SK-N-SH (cell line): ENCODE data around the gene DSCAM. TPM values are rescaled to one million over a fixed set of nuclear protein-coding genes. Genes with fewer than 3 reads are reported as not detected.

Experiments
- CTCF ChIA-PET: fragments of 300-600, 350-600 bp; formaldehyde crosslinking; extraction: SDS; loops from one replicate; lab custom pipeline; 2021; lab: Yijun Ruan, JAX
- POLR2A ChIA-PET: fragments of 350-600 bp; sonication (Branson Sonifier 250); formaldehyde crosslinking; extraction: SDS; loops from one replicate; lab custom pipeline; 2020; ENCODE audit warnings: antibody characterized with exemption, inconsistent platforms; lab: Yijun Ruan, JAX
- DNase-seq: peaks from one replicate; pipeline ENCODE4 v3.0.0; 2012
- H2AFZ ChIP-seq: fragments of 200-600 bp; sonication (generic); 2 replicates; pipeline ENCODE4 v1.8.1; 2016; ENCODE audit warnings: antibody characterized with exemption, mild to moderate bottlenecking, low read depth
- H3F3A ChIP-seq: fragments of 200-600 bp; sonication (generic); replicated peaks from 2 replicates; pipeline ENCODE3; 2016; ENCODE audit warnings: antibody characterized with exemption, mild to moderate bottlenecking; ENCODE audit not compliant: insufficient read depth
- H3K27ac ChIP-seq, 2 experiments: fragments of 200-500 bp in 1 of 2; fragments of 200-600 bp in 1 of 2; sonication (Bioruptor generic) in 1 of 2; sonication (generic), shearing (Covaris generic) in 1 of 2; 2 replicates each; pipeline versions ENCODE4 v1.5.1 to v1.6.1; 2014 to 2016; ENCODE audit warnings: low read depth in 2 of 2, inconsistent platforms in 1 of 2, low read length in 1 of 2, mild to moderate bottlenecking in 1 of 2, mixed read lengths in 1 of 2
- H3K27me3 ChIP-seq: fragments of 200-600 bp; sonication (generic), shearing (Covaris generic); 2 replicates; pipeline ENCODE4 v1.6.1; 2016; ENCODE audit warnings: mixed run types; ENCODE audit not compliant: insufficient read depth
- H3K36me3 ChIP-seq, 2 experiments: fragments of 200-500 bp in 1 of 2; fragments of 200-600 bp in 1 of 2; sonication (Bioruptor generic) in 1 of 2; sonication (generic) in 1 of 2; replicated peaks in 1 of 2; 2 replicates each; pipeline versions ENCODE3 to v1.5.1; 2014 to 2016; ENCODE audit warnings: low read length in 1 of 2, mild to moderate bottlenecking in 1 of 2; ENCODE audit not compliant: insufficient read depth in 2 of 2, control insufficient read depth in 1 of 2
- H3K4me1 ChIP-seq, 2 experiments: fragments of 200-500 bp in 1 of 2; fragments of 200-600 bp in 1 of 2; sonication (Bioruptor generic) in 1 of 2; sonication (generic), shearing (Covaris generic) in 1 of 2; 2 replicates each; pipeline versions ENCODE4 v1.5.1 to v1.6.1; 2014 to 2016; ENCODE audit warnings: low read depth in 1 of 2, low read length in 1 of 2, mixed run types in 1 of 2; ENCODE audit not compliant: insufficient read depth in 2 of 2, control insufficient read depth in 1 of 2
- H3K4me2 ChIP-seq: fragments of 200-600 bp; sonication (generic), shearing (Covaris generic); 2 replicates; pipeline ENCODE4 v1.6.1; 2017; ENCODE audit warnings: mixed run types
- H3K4me3 ChIP-seq, 2 experiments: fragments of 200-500 bp in 1 of 2; fragments of 200-600 bp in 1 of 2; sonication (Bioruptor generic) in 1 of 2; sonication (generic), shearing (Covaris generic) in 1 of 2; 2 replicates each; pipeline versions ENCODE4 v1.5.1 to v1.8.1; 2014 to 2016; ENCODE audit warnings: low read depth in 2 of 2, inconsistent platforms in 1 of 2, low read length in 1 of 2, mild to moderate bottlenecking in 1 of 2, mixed read lengths in 1 of 2, moderate library complexity in 1 of 2
- H3K79me2 ChIP-seq: fragments of 200-600 bp; sonication (generic); 2 replicates; pipeline ENCODE4 v1.8.1; 2017; ENCODE audit warnings: mild to moderate bottlenecking; ENCODE audit not compliant: insufficient read depth
- H3K9ac ChIP-seq: fragments of 200-600 bp; sonication (generic); 2 replicates; pipeline ENCODE4 v1.6.1; 2017; ENCODE audit warnings: mixed run types
- H3K9me2 ChIP-seq: fragments of 200-600 bp; sonication (generic); 2 replicates; pipeline ENCODE4 v1.6.1; 2017; ENCODE audit warnings: mixed run types
- H3K9me3 ChIP-seq: fragments of 200-600 bp; sonication (generic); 2 replicates; pipeline ENCODE4 v1.6.1; 2017; ENCODE audit warnings: mixed run types, mild to moderate bottlenecking, moderate library complexity
- H4K20me1 ChIP-seq: fragments of 200-600 bp; sonication (generic); 2 replicates; pipeline ENCODE4 v1.6.1; 2017; ENCODE audit warnings: mild to moderate bottlenecking, mixed run types; ENCODE audit not compliant: insufficient read depth
- CHD2 ChIP-seq: fragments of 150-350 bp; IDR thresholded peaks from 2 replicates; pipeline ENCODE4 v1.6.1; 2018; ENCODE audit warnings: low read length; ENCODE audit not compliant: partially characterized antibody
- ELF1 ChIP-seq: IDR thresholded peaks from 2 replicates; pipeline ENCODE4 v1.4.0; 2012
- FOXM1 ChIP-seq: IDR thresholded peaks from 2 replicates; pipeline ENCODE4 v1.4.0; 2012; ENCODE audit warnings: low read depth, mild to moderate bottlenecking
- NRF1 ChIP-seq: IDR thresholded peaks from 2 replicates; pipeline ENCODE4 v1.6.1; 2012; ENCODE audit warnings: low read depth, mild to moderate bottlenecking, low read length
- POLR2AphosphoS5 ChIP-seq: IDR thresholded peaks from 2 replicates; pipeline ENCODE4 v1.6.1; 2012; ENCODE audit warnings: low read depth, low read length
- SIN3A ChIP-seq: IDR thresholded peaks from 2 replicates; pipeline ENCODE4 v1.6.1; 2012; ENCODE audit warnings: low read depth, mild to moderate bottlenecking, low read length, moderate library complexity, borderline replicate concordance
- SMC3 ChIP-seq: IDR thresholded peaks from 2 replicates; pipeline ENCODE4 v1.6.1; 2012; ENCODE audit warnings: low read depth, low read length, improper control_type of control experiment
- TCF12 ChIP-seq: IDR thresholded peaks from 2 replicates; pipeline ENCODE4 v1.4.0; 2012
- TEAD4 ChIP-seq: IDR thresholded peaks from 2 replicates; pipeline ENCODE4 v1.4.0; 2012; ENCODE audit warnings: mild to moderate bottlenecking, borderline replicate concordance; ENCODE audit not compliant: insufficient read depth
- YY1 ChIP-seq: IDR thresholded peaks from 2 replicates; pipeline ENCODE4 v1.4.0; 2012; ENCODE audit warnings: low read depth, mild to moderate bottlenecking
- ZBTB33 ChIP-seq: IDR thresholded peaks from 2 replicates; pipeline ENCODE4 v1.4.0; 2012; ENCODE audit warnings: low read depth, borderline replicate concordance
- WGBS: methylation state at CpG from one replicate; pipeline ENCODE4 v1.1.6; 2017; ENCODE audit warnings: low lambda C conversion rate; 5-methylcytosine and 5-hydroxymethylcytosine counted together
- polyA plus RNA-seq, 3 experiments: library from polyadenylated mRNA; depleted of rRNA; stranded (reverse); fragments of >200 nt; gene quantifications; 2 replicates each; pipeline ENCODE4 v1.2.3, GENCODE V29; 2012
- TF ChIP-seq, protein P1 (sequence below): fragments of 150-350 bp; IDR thresholded peaks from 2 replicates; pipeline ENCODE4 v1.6.1; 2017; ENCODE audit warnings: antibody characterized with exemption, low read length, low read depth, borderline replicate concordance
- TF ChIP-seq, protein P2 (sequence below): IDR thresholded peaks from 2 replicates; pipeline ENCODE4 v1.6.1; 2012; ENCODE audit warnings: mild to moderate bottlenecking, low read depth, low read length, moderate library complexity
- TF ChIP-seq, protein P3 (sequence below): IDR thresholded peaks from 2 replicates; pipeline ENCODE4; 2012

DSCAM gene
- polyA plus RNA-seq, 1 of the 3 experiments (the other 2 are of a cell fraction) = not detected

GRCh38 chr21:40687625-40688024 lies 159.3 kb downstream of the DSCAM start:
- 14% methylated on average over 4 of the region's 4 CpGs for WGBS
- no peak overlapping the region for H3K4me2 ChIP-seq
- no peaks in the 10 kb centered on the region for H3K27me3 ChIP-seq
- peaks cover 0 to 26% of the 10 kb centered on the region in 2 experiments; a peak in 2 of 4 replicates for H3K4me1 ChIP-seq
- no peaks in the 10 kb centered on the region for H3K36me3 ChIP-seq
- no peaks in the 10 kb centered on the region for H3F3A ChIP-seq
- no peaks in the 10 kb centered on the region for H3K9me3 ChIP-seq
- no peaks in the 10 kb centered on the region for H4K20me1 ChIP-seq
- POLR2A ChIA-PET = no interaction called here
- H3K4me3 ChIP-seq = no peak overlapping the region
- no peak overlapping the region for H3K27ac ChIP-seq
- TF ChIP-seq POLR2AphosphoS5 (no peak), SIN3A (no peak), CHD2 (no peak), SMC3 (no peak), ZBTB33 (no peak), ELF1 (no peak), TEAD4 (no peak), YY1 (no peak), FOXM1 (no peak), NRF1 (no peak), TCF12 (no peak)
- TF ChIP-seq, protein P1, sequence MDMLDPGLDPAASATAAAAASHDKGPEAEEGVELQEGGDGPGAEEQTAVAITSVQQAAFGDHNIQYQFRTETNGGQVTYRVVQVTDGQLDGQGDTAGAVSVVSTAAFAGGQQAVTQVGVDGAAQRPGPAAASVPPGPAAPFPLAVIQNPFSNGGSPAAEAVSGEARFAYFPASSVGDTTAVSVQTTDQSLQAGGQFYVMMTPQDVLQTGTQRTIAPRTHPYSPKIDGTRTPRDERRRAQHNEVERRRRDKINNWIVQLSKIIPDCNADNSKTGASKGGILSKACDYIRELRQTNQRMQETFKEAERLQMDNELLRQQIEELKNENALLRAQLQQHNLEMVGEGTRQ = no peak
- TF ChIP-seq, protein P2, sequence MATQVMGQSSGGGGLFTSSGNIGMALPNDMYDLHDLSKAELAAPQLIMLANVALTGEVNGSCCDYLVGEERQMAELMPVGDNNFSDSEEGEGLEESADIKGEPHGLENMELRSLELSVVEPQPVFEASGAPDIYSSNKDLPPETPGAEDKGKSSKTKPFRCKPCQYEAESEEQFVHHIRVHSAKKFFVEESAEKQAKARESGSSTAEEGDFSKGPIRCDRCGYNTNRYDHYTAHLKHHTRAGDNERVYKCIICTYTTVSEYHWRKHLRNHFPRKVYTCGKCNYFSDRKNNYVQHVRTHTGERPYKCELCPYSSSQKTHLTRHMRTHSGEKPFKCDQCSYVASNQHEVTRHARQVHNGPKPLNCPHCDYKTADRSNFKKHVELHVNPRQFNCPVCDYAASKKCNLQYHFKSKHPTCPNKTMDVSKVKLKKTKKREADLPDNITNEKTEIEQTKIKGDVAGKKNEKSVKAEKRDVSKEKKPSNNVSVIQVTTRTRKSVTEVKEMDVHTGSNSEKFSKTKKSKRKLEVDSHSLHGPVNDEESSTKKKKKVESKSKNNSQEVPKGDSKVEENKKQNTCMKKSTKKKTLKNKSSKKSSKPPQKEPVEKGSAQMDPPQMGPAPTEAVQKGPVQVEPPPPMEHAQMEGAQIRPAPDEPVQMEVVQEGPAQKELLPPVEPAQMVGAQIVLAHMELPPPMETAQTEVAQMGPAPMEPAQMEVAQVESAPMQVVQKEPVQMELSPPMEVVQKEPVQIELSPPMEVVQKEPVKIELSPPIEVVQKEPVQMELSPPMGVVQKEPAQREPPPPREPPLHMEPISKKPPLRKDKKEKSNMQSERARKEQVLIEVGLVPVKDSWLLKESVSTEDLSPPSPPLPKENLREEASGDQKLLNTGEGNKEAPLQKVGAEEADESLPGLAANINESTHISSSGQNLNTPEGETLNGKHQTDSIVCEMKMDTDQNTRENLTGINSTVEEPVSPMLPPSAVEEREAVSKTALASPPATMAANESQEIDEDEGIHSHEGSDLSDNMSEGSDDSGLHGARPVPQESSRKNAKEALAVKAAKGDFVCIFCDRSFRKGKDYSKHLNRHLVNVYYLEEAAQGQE = no peak
- TF ChIP-seq, protein P3, sequence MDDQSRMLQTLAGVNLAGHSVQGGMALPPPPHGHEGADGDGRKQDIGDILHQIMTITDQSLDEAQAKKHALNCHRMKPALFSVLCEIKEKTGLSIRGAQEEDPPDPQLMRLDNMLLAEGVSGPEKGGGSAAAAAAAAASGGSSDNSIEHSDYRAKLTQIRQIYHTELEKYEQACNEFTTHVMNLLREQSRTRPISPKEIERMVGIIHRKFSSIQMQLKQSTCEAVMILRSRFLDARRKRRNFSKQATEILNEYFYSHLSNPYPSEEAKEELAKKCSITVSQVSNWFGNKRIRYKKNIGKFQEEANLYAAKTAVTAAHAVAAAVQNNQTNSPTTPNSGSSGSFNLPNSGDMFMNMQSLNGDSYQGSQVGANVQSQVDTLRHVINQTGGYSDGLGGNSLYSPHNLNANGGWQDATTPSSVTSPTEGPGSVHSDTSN = no peak
- H3K9me2 ChIP-seq = no peaks in the 10 kb centered on the region
- no peak overlapping the region for H3K9ac ChIP-seq
- H3K79me2 ChIP-seq = no peaks in the 10 kb centered on the region
- no peak for DNase-seq
- no peak overlapping the region for H2AFZ ChIP-seq
- CTCF ChIA-PET = interaction anchor here (1.2 kb wide), 2 partner anchors 9 kb away, joined by 4 read pairs; no protein-coding TSS in a partner anchor
